Caco-2 (cell line): Measurements from ENCODE around the gene CHRNA7. TPM values are rescaled to one million over a fixed set of nuclear protein-coding genes. Genes with fewer than 3 reads are reported as not detected.

ENCODE experiments used
- BruUV-seq: library from RNA; stranded (reverse); fragments of 400-500 nt; replicated peaks from 2 replicates; lab custom pipeline; 2021; lab: Mats Ljungman, UMichigan
- CTCF ChIA-PET: fragments of 300-600 bp; sonication (Branson Sonifier 250); formaldehyde crosslinking; loops from one replicate; lab custom pipeline; 2022; ENCODE audit warnings: antibody characterized with exemption; lab: Charles Lee
- POLR2A ChIA-PET: fragments of 300-600 bp; sonication (Branson Sonifier 250); formaldehyde crosslinking; loops from one replicate; lab custom pipeline; 2022; ENCODE audit warnings: antibody characterized with exemption; lab: Charles Lee
- DNase-seq, 2 experiments: peaks; one replicate each; pipeline versions ENCODE4 v3.0.0 to v3.0.0-alpha.2; 2020 to 2022
- H3K27me3 ChIP-seq: replicated peaks from 2 replicates; pipeline ENCODE4 v1.6.0; 2011; ENCODE audit warnings: low read length; ENCODE audit not compliant: control insufficient read depth, insufficient read depth
- H3K36me3 ChIP-seq: 2 replicates; pipeline ENCODE4 v1.5.1; 2011; ENCODE audit warnings: low read length; ENCODE audit not compliant: control insufficient read depth, insufficient read depth
- H3K4me1 ChIP-seq: fragments of 250-450 bp; sonication (Bioruptor Pico); 2 replicates; pipeline ENCODE4 v1.5.1; 2020; ENCODE audit warnings: mild to moderate bottlenecking
- H3K4me3 ChIP-seq: 2 replicates; pipeline ENCODE4 v1.5.1; 2011; ENCODE audit warnings: low read depth, mild to moderate bottlenecking, control low read depth, low read length
- H3K9me3 ChIP-seq: fragments of 250-450 bp; sonication (Bioruptor Pico); 2 replicates; pipeline ENCODE4 v1.5.1; 2020; ENCODE audit warnings: mild to moderate bottlenecking, moderate library complexity
- H3K27ac Mint-ChIP-seq: one replicate; pipeline ENCODE4 v1.8.0; 2022; ENCODE audit warnings: mixed read lengths; ENCODE audit not compliant: unreplicated experiment
- H3K27me3 Mint-ChIP-seq: one replicate; pipeline ENCODE4 v1.8.0; 2022; ENCODE audit warnings: mixed read lengths; ENCODE audit not compliant: insufficient read depth, unreplicated experiment
- H3K36me3 Mint-ChIP-seq: one replicate; pipeline ENCODE4 v1.8.0; 2022; ENCODE audit warnings: mild to moderate bottlenecking, mixed read lengths; ENCODE audit not compliant: insufficient read depth, unreplicated experiment
- H3K4me1 Mint-ChIP-seq: one replicate; pipeline ENCODE4 v1.8.0; 2022; ENCODE audit warnings: low read depth, mixed read lengths; ENCODE audit not compliant: unreplicated experiment
- H3K4me3 Mint-ChIP-seq: one replicate; pipeline ENCODE4 v1.8.0; 2022; ENCODE audit warnings: mild to moderate bottlenecking, moderate library complexity, mixed read lengths; ENCODE audit not compliant: unreplicated experiment
- H3K9me3 Mint-ChIP-seq: one replicate; pipeline ENCODE4 v1.8.0; 2022; ENCODE audit warnings: mixed read lengths; ENCODE audit not compliant: unreplicated experiment
- intact Hi-C: fragments of 100-400 bp; cut with micrococcal nuclease; formaldehyde crosslinking; loops from one replicate; pipeline ENCODE4 v1.10.0; 2022; ENCODE audit not compliant: unreplicated experiment
- total RNA-seq: library from RNA; stranded (reverse); gene quantifications from 2 replicates; pipeline ENCODE4 v1.2.3, GENCODE V29; 2022
- TF ChIP-seq, protein P1 (sequence below), 2 experiments: fragments of 200-600 bp in 1 of 2; IDR thresholded peaks; 1 replicate in 1 of 2; 2 replicates in 1 of 2; pipeline versions ENCODE4 v1.5.1 to v1.8.0; 2011 to 2022; ENCODE audit warnings: antibody characterized with exemption in 1 of 2, control low read depth in 1 of 2, inconsistent platforms in 1 of 2, low read depth in 1 of 2, low read length in 1 of 2, mild to moderate bottlenecking in 1 of 2, moderate library complexity in 1 of 2; ENCODE audit not compliant: insufficient read depth in 1 of 2, severe bottlenecking in 1 of 2, unreplicated experiment in 1 of 2

CHRNA7 gene
- total RNA-seq, 1 experiment from 2014 or later: 0.11 TPM

DNA sequence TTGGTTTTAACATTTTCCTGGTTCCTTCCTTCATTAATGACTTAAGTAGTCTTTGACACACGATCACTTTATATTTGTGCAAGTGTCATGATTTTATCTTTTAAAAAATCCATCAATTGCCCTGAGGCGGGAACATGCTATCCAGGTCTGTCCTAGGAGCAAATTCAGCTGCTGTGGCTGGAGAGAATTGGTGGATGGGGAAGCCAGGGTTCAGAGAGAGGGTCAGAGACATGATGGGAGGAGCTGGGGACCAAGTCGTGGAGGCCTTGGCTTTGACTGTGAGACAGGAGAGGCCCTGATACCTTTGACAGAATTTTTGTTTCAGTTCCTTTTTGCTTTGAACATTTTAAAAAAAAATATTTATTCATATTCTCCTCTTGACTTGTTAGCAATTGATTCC is 89.0 kb downstream of the CHRNA7 start:
- intact Hi-C loops: no loop called here
- no peaks in the 10 kb centered on the region for H3K4me1 ChIP-seq
- no peaks in the 10 kb centered on the region for H3K4me1 Mint-ChIP-seq
- no peaks in the 10 kb centered on the region for H3K9me3 ChIP-seq
- TF ChIP-seq, protein P1, sequence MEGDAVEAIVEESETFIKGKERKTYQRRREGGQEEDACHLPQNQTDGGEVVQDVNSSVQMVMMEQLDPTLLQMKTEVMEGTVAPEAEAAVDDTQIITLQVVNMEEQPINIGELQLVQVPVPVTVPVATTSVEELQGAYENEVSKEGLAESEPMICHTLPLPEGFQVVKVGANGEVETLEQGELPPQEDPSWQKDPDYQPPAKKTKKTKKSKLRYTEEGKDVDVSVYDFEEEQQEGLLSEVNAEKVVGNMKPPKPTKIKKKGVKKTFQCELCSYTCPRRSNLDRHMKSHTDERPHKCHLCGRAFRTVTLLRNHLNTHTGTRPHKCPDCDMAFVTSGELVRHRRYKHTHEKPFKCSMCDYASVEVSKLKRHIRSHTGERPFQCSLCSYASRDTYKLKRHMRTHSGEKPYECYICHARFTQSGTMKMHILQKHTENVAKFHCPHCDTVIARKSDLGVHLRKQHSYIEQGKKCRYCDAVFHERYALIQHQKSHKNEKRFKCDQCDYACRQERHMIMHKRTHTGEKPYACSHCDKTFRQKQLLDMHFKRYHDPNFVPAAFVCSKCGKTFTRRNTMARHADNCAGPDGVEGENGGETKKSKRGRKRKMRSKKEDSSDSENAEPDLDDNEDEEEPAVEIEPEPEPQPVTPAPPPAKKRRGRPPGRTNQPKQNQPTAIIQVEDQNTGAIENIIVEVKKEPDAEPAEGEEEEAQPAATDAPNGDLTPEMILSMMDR (IDR thresholded peaks at IDR 0.05; ENCODE audit: insufficient read depth in 1 of 2, low read depth in 1 of 2, low read length in 1 of 2, severe bottlenecking in 1 of 2, unreplicated experiment in 1 of 2): no peak
- H3K36me3 ChIP-seq: no peaks in the 10 kb centered on the region
- H3K27me3 ChIP-seq: no peaks in the 10 kb centered on the region
- no peaks in the 10 kb centered on the region for H3K9me3 Mint-ChIP-seq
- no peak for DNase-seq
- no peak overlapping the region for H3K4me3 ChIP-seq
- BruUV-seq: no TSS peak
- ChIA-PET POLR2A (no interaction called here), CTCF (no interaction called here)
- H3K27me3 Mint-ChIP-seq: peaks cover 12% of the 10 kb centered on the region
- no peak overlapping the region for H3K27ac Mint-ChIP-seq
- no peak overlapping the region for H3K4me3 Mint-ChIP-seq
- H3K36me3 Mint-ChIP-seq: no peaks in the 10 kb centered on the region

DNA sequence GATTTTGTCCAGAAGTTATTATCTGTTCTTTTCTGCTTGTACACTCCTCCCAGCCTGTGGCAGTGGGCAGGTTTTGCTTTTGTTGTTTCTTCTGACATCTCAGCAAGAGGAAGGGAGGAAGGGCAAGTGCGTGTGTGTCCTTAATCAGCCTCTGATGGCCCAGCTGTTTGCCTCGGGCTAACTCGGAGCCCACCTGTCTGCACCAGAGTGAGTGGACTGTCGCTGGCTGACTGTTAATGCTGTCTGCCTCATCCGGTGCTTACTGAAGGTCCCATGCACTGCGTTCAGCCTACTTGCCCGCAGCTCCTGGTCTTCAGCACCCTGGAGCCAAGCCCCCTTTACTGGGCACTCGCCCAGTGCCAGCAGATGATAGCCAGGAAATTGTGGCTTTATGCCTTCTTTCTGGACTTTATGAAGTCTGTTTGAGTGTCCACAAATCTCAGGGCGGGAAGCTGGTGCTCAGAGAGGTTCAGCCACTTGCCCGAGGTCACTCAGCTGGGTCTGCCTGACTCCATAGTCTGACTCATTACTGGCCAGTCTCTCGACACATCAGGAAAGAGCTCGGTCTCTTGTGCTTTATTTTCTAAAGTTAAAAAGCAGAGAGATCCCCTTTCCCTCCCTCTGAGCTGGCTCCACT is 89.5 kb downstream of the CHRNA7 start:
- BruUV-seq: no TSS peak
- H3K27me3 ChIP-seq: no peaks in the 10 kb centered on the region

DNA sequence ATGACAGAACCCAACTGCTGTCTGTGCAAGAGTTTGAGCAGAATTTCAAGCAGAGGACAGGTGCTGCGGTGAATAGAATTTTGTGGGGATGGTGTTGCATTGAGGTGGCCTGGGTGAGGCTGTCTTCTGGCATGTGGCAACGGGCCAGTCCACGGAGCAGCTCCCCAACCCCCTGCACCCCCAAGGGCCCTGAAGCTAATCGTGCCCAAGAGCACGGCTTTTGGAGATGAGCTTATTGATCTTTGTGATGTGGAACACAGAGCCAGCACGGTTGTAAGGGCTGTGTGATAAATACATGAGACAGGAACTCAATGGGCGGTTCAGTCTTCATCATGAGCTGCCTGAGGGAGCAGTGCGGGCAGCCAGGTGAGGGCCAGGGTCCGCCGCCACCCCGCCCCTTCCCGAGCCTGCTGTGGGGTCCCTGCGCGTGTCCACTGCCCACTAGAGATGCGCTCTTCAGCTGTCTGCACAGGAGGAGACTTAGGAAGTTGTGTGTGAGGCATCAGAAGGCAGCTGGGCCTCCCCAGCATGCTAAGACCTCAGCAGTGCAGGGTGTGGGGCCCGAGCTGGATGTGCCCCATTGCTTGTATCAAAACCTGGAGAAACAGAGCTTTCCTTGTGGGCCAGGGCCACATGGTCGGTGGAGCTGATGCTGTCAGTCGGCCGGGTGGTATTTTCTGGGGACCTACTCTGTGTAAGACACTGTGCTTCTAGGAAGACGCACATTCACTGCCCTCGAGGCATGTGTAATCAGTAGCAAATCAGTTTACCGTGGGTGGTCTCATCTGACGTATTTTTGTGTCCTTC is 90.5 kb downstream of the CHRNA7 start:
- H3K27ac Mint-ChIP-seq: no peak overlapping the region
- no peaks in the 10 kb centered on the region for H3K4me1 ChIP-seq
- no peaks in the 10 kb centered on the region for H3K9me3 ChIP-seq
- ChIA-PET CTCF (no interaction called here), POLR2A (no interaction called here)
- H3K36me3 ChIP-seq: no peaks in the 10 kb centered on the region
- no peaks in the 10 kb centered on the region for H3K36me3 Mint-ChIP-seq
- peaks cover 14% of the 10 kb centered on the region for H3K27me3 Mint-ChIP-seq
- no peaks in the 10 kb centered on the region for H3K27me3 ChIP-seq
- no peak overlapping the region for H3K4me3 ChIP-seq
- no peak for DNase-seq
- H3K4me3 Mint-ChIP-seq: no peak overlapping the region
- TF ChIP-seq, protein P1 (IDR thresholded peaks at IDR 0.05; ENCODE audit: insufficient read depth in 1 of 2, low read depth in 1 of 2, low read length in 1 of 2, severe bottlenecking in 1 of 2, unreplicated experiment in 1 of 2): no peak
- no peaks in the 10 kb centered on the region for H3K4me1 Mint-ChIP-seq
- H3K9me3 Mint-ChIP-seq: no peaks in the 10 kb centered on the region
- no TSS peak for BruUV-seq
- intact Hi-C loops: no loop called here

More for the DNA sequence above, 89.5 kb downstream of the CHRNA7 start:
- Histone ChIP-seq H3K9me3 (no peaks in the 10 kb centered on the region), H3K4me1 (no peaks in the 10 kb centered on the region), H3K36me3 (no peaks in the 10 kb centered on the region), H3K4me3 (no peak overlapping the region)
- Mint-ChIP-seq H3K27ac (no peak overlapping the region), H3K9me3 (no peaks in the 10 kb centered on the region), H3K4me3 (no peak overlapping the region), H3K27me3 (peaks cover 12% of the 10 kb centered on the region), H3K36me3 (no peaks in the 10 kb centered on the region), H3K4me1 (no peaks in the 10 kb centered on the region)
- ChIA-PET CTCF (no interaction called here), POLR2A (no interaction called here)
- TF ChIP-seq, protein P1 (IDR thresholded peaks at IDR 0.05; ENCODE audit: insufficient read depth in 1 of 2, low read depth in 1 of 2, low read length in 1 of 2, severe bottlenecking in 1 of 2, unreplicated experiment in 1 of 2): no peak
- no peak for DNase-seq
- intact Hi-C loops: no loop called here
